SK-N-MC (cell line): ENCODE data around the gene ATXN7L2.

Experiments used
- EZH2 ChIP-seq: fragments of 200-600 bp; sonication (generic); IDR thresholded peaks from one replicate; pipeline ENCODE4 v1.6.1; 2017; ENCODE audit warnings: antibody characterized with exemption
- FOXP2 ChIP-seq: optimal IDR thresholded peaks from 2 replicates; pipeline ENCODE3; 2011; ENCODE audit warnings: mild to moderate bottlenecking, moderate library complexity; ENCODE audit not compliant: insufficient read depth; ENCODE audit errors: extremely low read length, control extremely low read depth
- POLR2AphosphoS5 ChIP-seq: IDR thresholded peaks from 2 replicates; pipeline ENCODE4 v1.6.1; 2012; ENCODE audit warnings: mild to moderate bottlenecking, low read depth, low read length, borderline replicate concordance

DNA sequence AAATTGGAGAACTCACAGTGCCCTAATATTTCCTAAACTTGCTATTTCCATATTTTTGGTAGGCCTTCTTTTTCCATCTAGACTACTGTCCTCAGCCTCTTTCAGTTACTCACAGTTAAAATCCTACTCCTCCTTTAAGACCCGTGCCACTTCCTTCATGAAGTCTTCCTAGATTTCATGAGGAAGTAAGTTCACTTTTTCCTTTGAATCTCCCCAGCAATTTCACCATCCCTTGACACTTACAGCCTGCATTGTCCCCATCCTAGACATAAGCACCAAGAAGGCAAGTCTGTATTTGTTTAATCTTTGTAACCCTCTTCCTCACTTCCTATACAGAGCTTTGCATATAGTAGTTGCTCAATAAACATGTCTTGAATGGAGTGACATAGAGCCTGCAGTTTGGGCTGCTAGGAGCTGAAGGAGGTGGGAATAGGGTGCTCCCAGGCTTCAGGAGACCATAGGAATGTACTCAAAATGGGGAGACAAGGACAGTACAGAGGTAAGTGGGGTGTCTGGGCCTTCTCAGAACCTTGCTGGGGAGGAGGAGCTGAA is 50.7 kb downstream of the ATXN7L2 start:
- no peak for TF ChIP-seq EZH2
- TF ChIP-seq POLR2AphosphoS5, result no peak
- TF ChIP-seq FOXP2, result no peak
